CD4-positive, alpha-beta T cell treated with Interleukin-10 for 1 hour (primary cell): ENCODE measurements around the gene TMIGD2.
"Not testable (repeated sequence)": the region's sequence is repeated elsewhere in the genome, so short reads cannot be mapped to it uniquely, and the experiment has no call there.

ENCODE experiments used
- DNase-seq: peaks from one replicate; pipeline ENCODE4 v3.0.0-alpha.2; 2020

TMIGD2 gene

DNA sequence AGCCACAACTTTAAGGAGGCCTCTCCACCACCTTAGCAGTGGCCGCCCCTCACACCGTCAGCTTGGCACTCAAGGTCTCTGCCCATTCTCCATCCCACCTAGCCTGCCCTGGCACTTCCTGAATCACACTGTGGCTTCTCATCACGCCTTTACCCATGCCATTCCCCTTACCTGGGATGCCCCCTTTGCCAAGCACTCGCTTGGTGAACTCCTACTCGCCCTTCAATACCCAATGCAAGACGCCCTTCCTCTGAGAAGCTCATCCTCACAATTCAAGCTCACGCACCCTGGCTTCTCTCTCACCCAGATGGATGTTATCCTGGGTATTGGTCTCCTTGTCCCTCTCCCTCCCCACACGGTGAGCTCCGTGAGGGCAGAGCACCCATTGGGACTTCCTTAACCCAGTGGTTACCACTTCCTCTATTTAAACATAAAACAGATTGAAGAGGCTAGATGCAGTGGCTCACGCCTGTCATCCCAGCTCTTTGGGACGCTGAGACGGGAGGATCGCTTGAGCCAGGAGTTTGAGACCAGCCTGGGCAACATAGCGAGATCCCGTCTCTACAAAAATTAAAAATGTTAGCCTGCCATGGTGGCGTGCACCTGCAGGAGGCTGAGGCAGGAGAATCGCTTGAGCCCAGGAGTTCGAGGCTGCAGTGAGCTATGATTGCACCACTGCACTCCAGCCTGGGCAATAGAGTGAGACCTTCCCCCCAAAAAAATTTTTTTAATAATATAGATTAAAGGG lies 35.8 kb downstream of the TMIGD2 start:
- no peak for DNase-seq

DNA sequence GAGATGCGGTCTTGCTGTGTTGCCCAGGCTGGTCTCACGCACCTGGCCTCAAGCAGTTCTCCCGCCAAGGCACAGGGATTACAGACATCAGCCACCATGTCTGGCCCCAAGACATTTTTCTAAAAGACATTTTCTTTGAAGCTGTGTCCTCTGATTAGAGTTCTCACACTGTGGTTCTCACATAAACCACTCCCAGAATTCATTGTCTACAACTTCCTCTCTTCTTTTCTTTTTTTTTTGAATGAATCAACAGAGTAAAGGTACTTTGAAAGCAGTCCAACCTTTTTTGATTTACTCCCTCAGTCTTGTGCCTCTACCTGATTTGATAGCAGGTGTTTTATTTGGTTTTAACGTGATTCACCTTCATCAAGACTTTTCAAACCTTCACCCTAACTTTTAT lies 37.4 kb downstream of the TMIGD2 start:
- DNase-seq, result peak; percentile 30

DNA sequence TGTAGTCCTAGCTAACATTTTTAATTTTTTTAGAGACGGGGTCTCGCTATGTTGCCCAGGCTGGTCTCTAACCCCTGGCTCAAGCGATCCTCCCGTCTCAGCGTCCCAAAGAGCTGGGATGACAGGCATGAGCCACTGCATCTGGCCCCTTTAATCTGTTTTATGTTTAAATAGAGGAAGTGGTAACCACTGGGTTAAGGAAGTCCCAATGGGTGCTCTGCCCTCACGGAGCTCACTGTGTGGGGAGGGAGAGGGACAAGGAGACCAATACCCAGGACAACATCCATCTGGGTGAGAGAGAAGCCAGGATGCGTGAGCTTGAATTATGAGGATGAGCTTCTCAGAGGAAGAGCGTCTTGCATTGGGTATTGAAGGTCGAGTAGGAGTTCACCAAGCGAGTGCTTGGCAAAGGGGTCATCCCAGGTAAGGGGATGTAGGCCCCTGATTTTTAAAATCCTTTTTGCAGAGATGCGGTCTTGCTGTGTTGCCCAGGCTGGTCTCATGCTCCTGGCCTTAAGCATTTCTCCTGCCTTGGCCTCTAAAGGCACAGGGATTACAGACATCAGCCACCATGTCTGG lies 41.5 kb downstream of the TMIGD2 start:
- no peak for DNase-seq

DNA sequence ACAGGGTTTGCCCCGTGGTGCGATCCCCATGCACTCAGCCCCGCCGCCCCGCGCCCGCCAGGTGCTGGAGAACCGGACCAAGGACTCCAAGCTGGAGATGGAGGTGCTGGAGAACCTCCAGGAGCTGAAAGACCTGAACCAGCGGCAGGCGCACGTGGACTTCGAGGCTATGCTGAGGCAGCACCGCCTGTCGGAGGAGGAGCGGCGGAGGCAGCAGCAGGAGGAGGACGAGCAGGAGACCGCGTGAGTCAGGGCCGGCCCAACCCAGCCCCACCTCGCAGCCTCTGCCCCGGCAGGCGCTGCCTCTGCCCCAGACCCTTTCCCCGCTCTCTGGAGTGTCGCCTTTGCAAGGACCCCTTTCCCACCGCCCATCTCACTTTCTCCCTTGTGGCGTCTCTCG lies 44.0 kb downstream of the TMIGD2 start:
- no peak for DNase-seq

DNA sequence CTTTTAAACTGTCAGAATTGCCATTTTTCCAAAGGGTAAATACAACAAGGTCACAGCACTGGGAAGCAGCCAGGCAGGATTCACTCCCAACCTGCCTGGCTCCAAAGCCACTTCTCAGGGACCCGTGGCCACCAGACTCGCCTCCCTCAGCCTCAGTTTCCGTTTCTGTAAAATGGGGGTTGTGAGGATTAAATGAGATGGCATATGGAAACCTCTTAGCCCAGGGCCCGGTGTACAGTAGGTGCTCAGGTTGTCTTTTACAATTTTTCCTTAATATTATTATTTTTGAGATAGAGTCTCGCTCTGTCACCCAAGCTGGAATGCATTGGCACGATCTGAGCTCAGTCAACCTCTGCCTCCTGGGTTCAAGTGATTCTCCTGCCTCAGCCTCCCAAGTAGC lies 45.2 kb downstream of the TMIGD2 start:
- no peak for DNase-seq

DNA sequence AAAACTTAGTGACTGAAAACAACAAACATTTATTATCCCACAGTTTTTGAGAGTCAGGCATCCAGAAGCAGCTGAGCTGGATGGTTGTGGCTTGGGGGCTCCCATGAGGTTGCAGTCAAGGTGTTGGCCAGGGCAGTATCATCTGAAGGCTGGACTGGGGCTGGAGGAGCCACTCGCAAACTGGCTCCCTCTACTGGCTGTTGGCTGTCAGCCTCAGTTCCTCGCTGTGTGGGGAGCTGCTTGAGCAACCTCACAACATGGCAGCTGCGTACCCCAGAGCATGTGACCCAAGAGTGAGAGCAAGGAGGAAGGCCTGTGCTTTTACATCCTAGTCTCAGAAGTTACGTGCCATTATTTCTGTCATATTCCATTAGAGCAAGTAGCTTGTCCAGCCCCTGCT lies 45.6 kb downstream of the TMIGD2 start:
- no peak for DNase-seq

DNA sequence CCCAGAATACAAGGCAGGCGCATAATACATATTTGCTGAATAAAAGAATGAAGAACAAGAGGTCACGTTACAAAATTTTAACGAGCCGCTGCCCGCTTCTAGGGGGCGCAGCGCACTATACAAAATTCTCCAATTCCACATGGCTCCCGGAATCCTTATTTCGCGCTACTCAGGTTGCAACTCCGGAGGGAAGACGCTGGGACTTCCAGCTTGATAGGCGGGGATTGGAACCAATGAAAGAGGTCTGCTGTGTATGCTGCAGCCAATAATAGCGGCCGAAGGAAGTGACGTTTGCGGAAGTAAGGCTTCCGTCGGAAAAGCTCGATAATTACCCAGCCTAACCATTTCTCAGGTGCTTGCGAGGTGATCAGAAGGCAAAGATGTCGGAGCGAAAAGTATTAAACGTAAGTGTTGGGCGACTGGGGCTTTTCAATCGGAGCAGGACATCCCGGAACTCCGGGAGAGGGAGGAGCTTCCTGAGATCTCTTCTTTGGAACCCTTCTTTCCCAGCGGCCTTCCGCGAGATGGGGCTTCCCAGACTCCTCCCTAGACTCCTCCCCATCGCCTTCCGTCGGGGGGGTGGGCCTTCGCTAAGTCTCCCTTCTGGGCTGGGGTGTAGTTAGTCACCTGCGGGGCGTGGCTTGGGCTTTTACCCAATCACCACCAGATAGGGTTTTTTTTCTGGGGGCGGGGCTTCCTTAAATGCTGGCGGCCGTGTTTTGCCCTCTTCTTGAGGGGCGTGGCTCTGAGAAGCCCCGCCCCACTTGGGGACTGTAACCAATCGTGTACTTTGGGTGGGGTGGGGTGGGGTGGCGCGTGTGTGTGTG lies 55.2 kb downstream of the TMIGD2 start, which contains the start of gene YJU2:
Gene YJU2, plus strand, starts transcription at position 314 of the 827 bp plus-strand sequence. Its CDS starts 67 bp downstream, at position 381.
- DNase-seq, result peak; percentile 99

DNA sequence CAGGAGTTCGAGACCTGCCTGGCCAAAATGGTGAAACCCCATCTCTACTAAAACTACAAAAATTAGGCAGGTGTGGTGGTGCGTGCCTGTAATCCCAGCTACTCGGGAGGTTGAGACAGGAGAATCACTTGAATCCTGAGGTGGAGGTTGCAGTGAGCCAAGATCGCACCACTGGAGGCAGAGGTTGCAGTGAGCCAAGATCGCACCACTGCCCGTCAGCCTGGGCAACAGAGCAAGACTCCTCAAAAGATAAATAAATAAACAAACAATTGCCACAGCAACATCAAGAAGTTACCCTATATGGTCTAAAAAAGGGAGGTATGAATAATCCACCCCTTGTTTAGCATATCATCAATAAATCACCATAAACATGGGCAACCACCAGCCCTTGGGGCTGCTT lies 56.3 kb downstream of the TMIGD2 start:
- not testable (repeated sequence) for DNase-seq
